Osteocyte (in vitro differentiated cells): ENCODE data around the gene OR52A5. TPM values are rescaled to one million over a fixed set of nuclear protein-coding genes. Genes with fewer than 3 reads are reported as not detected.
A peak's percentile ranks its signal among the peaks of the same experiment; 100 is the strongest.

Experiments
- DNase-seq: peaks from one replicate; pipeline ENCODE4 v3.0.0; 2021; ENCODE audit warnings: mixed read lengths; ENCODE audit not compliant: unreplicated experiment; ENCODE audit errors: extremely low spot score
- H3K27ac Mint-ChIP-seq: one replicate; pipeline ENCODE4 v1.8.0; 2021; ENCODE audit warnings: mild to moderate bottlenecking, mixed read lengths; ENCODE audit not compliant: unreplicated experiment
- H3K27me3 Mint-ChIP-seq: one replicate; pipeline ENCODE4 v1.8.0; 2021; ENCODE audit warnings: mixed read lengths; ENCODE audit not compliant: unreplicated experiment
- H3K36me3 Mint-ChIP-seq: one replicate; pipeline ENCODE4 v1.8.0; 2021; ENCODE audit warnings: mixed read lengths; ENCODE audit not compliant: unreplicated experiment
- H3K4me1 Mint-ChIP-seq: one replicate; pipeline ENCODE4 v1.8.0; 2021; ENCODE audit warnings: mixed read lengths; ENCODE audit not compliant: unreplicated experiment
- H3K4me3 Mint-ChIP-seq: one replicate; pipeline ENCODE4 v1.8.0; 2021; ENCODE audit warnings: mild to moderate bottlenecking, moderate library complexity, mixed read lengths; ENCODE audit not compliant: unreplicated experiment
- H3K9me3 Mint-ChIP-seq: one replicate; pipeline ENCODE4 v1.8.0; 2021; ENCODE audit warnings: mixed read lengths; ENCODE audit not compliant: unreplicated experiment
- total RNA-seq: library from RNA; stranded (reverse); gene quantifications from 2 replicates; pipeline ENCODE4 v1.2.1, GENCODE V29; 2021
- TF ChIP-seq, protein P1 (sequence below): fragments of 200-600 bp; sonication (generic); IDR thresholded peaks from 2 replicates; pipeline ENCODE4 v1.5.0; 2021; ENCODE audit warnings: antibody characterized with exemption, mild to moderate bottlenecking, moderate library complexity

OR52A5 gene
- total RNA-seq, 1 donor from 2014 or later = not detected

- no peaks in the 10 kb centered on the region for H3K4me1 Mint-ChIP-seq
- H3K36me3 Mint-ChIP-seq = no peaks in the 10 kb centered on the region
- H3K4me3 Mint-ChIP-seq = no peak overlapping the region
- H3K27me3 Mint-ChIP-seq = peaks cover 31% of the 10 kb centered on the region
- H3K9me3 Mint-ChIP-seq = no peaks in the 10 kb centered on the region
- H3K27ac Mint-ChIP-seq = no peak overlapping the region
- TF ChIP-seq, protein P1, sequence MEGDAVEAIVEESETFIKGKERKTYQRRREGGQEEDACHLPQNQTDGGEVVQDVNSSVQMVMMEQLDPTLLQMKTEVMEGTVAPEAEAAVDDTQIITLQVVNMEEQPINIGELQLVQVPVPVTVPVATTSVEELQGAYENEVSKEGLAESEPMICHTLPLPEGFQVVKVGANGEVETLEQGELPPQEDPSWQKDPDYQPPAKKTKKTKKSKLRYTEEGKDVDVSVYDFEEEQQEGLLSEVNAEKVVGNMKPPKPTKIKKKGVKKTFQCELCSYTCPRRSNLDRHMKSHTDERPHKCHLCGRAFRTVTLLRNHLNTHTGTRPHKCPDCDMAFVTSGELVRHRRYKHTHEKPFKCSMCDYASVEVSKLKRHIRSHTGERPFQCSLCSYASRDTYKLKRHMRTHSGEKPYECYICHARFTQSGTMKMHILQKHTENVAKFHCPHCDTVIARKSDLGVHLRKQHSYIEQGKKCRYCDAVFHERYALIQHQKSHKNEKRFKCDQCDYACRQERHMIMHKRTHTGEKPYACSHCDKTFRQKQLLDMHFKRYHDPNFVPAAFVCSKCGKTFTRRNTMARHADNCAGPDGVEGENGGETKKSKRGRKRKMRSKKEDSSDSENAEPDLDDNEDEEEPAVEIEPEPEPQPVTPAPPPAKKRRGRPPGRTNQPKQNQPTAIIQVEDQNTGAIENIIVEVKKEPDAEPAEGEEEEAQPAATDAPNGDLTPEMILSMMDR = peak; percentile 84
- DNase-seq = peak; percentile 85
These were observed 14.2 kb downstream of the OR52A5 start for GRCh38 chr11:5123802-5124521.

DNA sequence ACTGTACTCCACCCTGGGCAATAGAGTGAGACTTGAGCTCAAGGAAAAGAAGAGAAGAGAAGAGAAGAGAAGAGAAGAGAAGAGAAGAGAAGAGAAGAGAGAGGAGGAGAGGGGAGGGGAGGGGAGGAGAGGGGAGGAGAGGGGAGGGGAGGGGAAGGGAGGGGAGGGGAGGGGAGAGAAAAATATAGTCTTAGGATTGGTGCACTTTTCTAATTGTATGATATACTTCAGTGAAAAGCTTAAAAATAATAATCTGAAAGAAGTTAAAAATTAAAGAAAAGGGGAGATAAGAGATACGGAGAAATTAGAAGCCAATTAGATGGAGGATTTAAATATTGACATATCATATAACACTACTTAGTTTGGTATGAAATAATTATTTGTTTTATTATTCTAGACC lies 19.3 kb downstream of the OR52A5 start:
- peaks cover 11% of the 10 kb centered on the region for H3K27me3 Mint-ChIP-seq
- no peak for DNase-seq
- H3K27ac Mint-ChIP-seq = no peak overlapping the region
- TF ChIP-seq, protein P1 = no peak
- no peaks in the 10 kb centered on the region for H3K36me3 Mint-ChIP-seq
- no peaks in the 10 kb centered on the region for H3K9me3 Mint-ChIP-seq
- no peak overlapping the region for H3K4me3 Mint-ChIP-seq
- no peaks in the 10 kb centered on the region for H3K4me1 Mint-ChIP-seq

GRCh38 chr11:5117588-5117987 lies 20.6 kb downstream of the OR52A5 start:
- TF ChIP-seq, protein P1 = no peak
- Mint-ChIP-seq H3K4me1 (no peaks in the 10 kb centered on the region), H3K9me3 (no peaks in the 10 kb centered on the region), H3K36me3 (no peaks in the 10 kb centered on the region), H3K4me3 (no peak overlapping the region), H3K27me3 (peaks cover 3% of the 10 kb centered on the region), H3K27ac (no peak overlapping the region)
- no peak for DNase-seq

DNA sequence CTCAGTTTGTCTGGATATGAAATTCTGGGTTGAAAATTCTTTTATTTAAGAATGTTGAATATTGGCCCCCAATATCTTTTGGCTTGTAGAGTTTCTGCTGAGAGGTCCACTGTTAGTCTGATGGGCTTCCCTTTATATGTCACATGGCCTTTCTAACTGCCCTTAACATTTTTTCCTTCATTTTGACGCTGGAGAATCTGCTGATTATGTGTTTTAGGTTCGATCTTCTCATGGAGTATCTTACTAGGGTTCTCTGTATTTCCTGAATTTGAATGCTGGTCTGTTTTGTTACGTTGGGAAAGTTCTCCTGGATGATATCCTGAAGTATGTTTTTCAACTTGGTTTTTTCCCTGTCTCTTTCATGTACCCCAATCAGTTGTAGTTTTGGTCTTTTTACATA lies 22.8 kb downstream of the OR52A5 start:
- Mint-ChIP-seq H3K4me1 (no peaks in the 10 kb centered on the region), H3K27me3 (no peaks in the 10 kb centered on the region), H3K36me3 (no peaks in the 10 kb centered on the region), H3K9me3 (no peaks in the 10 kb centered on the region), H3K4me3 (no peak overlapping the region), H3K27ac (no peak overlapping the region)
- no peak for DNase-seq
- TF ChIP-seq, protein P1 = no peak

DNA sequence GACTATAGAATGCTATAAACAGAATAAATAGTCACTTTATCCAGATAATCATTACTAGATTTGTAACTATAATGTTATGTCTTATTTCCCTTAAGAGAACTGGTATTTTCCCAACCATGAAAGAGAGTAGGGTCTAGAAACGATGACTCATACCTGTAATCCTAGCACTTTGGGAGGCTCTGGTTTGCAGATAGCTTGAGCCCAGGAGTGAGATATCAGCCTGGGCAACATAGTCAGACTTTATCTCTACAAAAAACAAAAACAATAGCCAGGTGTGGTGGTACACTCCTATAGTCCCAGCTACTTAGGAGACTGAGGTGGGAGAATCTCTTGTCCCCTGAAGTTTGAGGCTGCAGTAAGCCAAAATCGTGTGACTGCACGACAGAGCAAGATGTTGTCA lies 30.9 kb downstream of the OR52A5 start:
- peaks cover 1% of the 10 kb centered on the region for H3K27me3 Mint-ChIP-seq
- no peaks in the 10 kb centered on the region for H3K4me1 Mint-ChIP-seq
- H3K27ac Mint-ChIP-seq = no peak overlapping the region
- no peaks in the 10 kb centered on the region for H3K9me3 Mint-ChIP-seq
- H3K36me3 Mint-ChIP-seq = no peaks in the 10 kb centered on the region
- TF ChIP-seq, protein P1 = no peak
- DNase-seq = no peak
- H3K4me3 Mint-ChIP-seq = no peak overlapping the region
